GM12878 (cell line): Measurements from ENCODE around the gene MARS1. TPM values are rescaled to one million over a fixed set of nuclear protein-coding genes. Genes with fewer than 3 reads are reported as not detected.

Experiments used
- BHLHE40 ChIP-seq, 2 experiments: fragments of 450-650 bp in 1 of 2; IDR thresholded peaks; 2 replicates each; pipeline ENCODE4 v1.6.1; 2011 to 2017; ENCODE audit warnings: low read depth in 2 of 2, borderline replicate concordance in 1 of 2, improper control_type of control experiment in 1 of 2, low read length in 1 of 2, mild to moderate bottlenecking in 1 of 2
- BRCA1 ChIP-seq: IDR thresholded peaks from 2 replicates; pipeline ENCODE4 v1.6.1; 2011; ENCODE audit warnings: low read depth, low read length, improper control_type of control experiment
- CREB1 ChIP-seq: IDR thresholded peaks from 2 replicates; pipeline ENCODE4 v1.6.1; 2012; ENCODE audit warnings: low read depth, mild to moderate bottlenecking, inconsistent platforms
- EP300 ChIP-seq, 2 experiments: fragments of 150-350 bp in 1 of 2; IDR thresholded peaks; 2 replicates each; pipeline ENCODE4 v1.6.1; 2011 to 2012; ENCODE audit warnings: low read depth in 2 of 2, low read length in 2 of 2, borderline replicate concordance in 1 of 2, improper control_type of control experiment in 1 of 2, inconsistent platforms in 1 of 2; ENCODE audit not compliant: control insufficient read depth in 1 of 2
- GATAD2B ChIP-seq: fragments of 450-650 bp; conservative IDR thresholded peaks from 2 replicates; pipeline ENCODE4 v1.6.1; 2017; ENCODE audit warnings: low read depth, mild to moderate bottlenecking, moderate library complexity
- HDAC2 ChIP-seq: fragments of 200-600 bp; sonication (generic); IDR thresholded peaks from 2 replicates; pipeline ENCODE4 v1.6.1; 2017
- JUND ChIP-seq: IDR thresholded peaks from 2 replicates; pipeline ENCODE4 v1.6.1; 2012; ENCODE audit warnings: low read depth, mild to moderate bottlenecking, low read length, improper control_type of control experiment, moderate library complexity
- MTA2 ChIP-seq: fragments of 450-650 bp; IDR thresholded peaks from 2 replicates; pipeline ENCODE4 v1.6.1; 2016; ENCODE audit warnings: low read depth, mild to moderate bottlenecking, moderate library complexity
- MXI1 ChIP-seq: fragments of 150-350 bp; IDR thresholded peaks from 2 replicates; pipeline ENCODE4 v1.6.1; 2011; ENCODE audit warnings: low read depth, mild to moderate bottlenecking, inconsistent platforms, low read length, improper control_type of control experiment
- NFXL1 ChIP-seq: fragments of 450-650 bp; IDR thresholded peaks from 2 replicates; pipeline ENCODE4 v1.6.1; 2017; ENCODE audit warnings: antibody characterized with exemption, mild to moderate bottlenecking, borderline replicate concordance
- NR2F1 ChIP-seq: fragments of 450-650 bp; conservative IDR thresholded peaks from 2 replicates; pipeline ENCODE4 v1.6.1; 2017; ENCODE audit warnings: mild to moderate bottlenecking
- RB1 ChIP-seq: fragments of 450-650 bp; formaldehyde crosslinking; IDR thresholded peaks from 2 replicates; pipeline ENCODE4 v1.6.1; 2017; ENCODE audit warnings: mild to moderate bottlenecking, borderline replicate concordance
- RBBP5 ChIP-seq: fragments of 200-600 bp; sonication (generic); conservative IDR thresholded peaks from 2 replicates; pipeline ENCODE4 v1.6.1; 2016
- SREBF1 ChIP-seq: IDR thresholded peaks from 2 replicates; pipeline ENCODE4 v1.6.1; 2012; ENCODE audit warnings: mild to moderate bottlenecking, low read length
- SREBF2 ChIP-seq: IDR thresholded peaks from 2 replicates; pipeline ENCODE4 v1.6.1; 2012; ENCODE audit warnings: mild to moderate bottlenecking, low read length
- SUZ12 ChIP-seq: fragments of 200-600 bp; sonication (generic); IDR thresholded peaks from one replicate; pipeline ENCODE4 v1.6.1; 2018; ENCODE audit warnings: antibody characterized with exemption, mild to moderate bottlenecking; ENCODE audit not compliant: unreplicated experiment
- polyA plus RNA-seq, 11 experiments: library from polyadenylated mRNA; depleted of rRNA in 4 of 11; unstranded in 6 of 11; stranded (reverse) in 5 of 11; fragments of >200 nt; fragmentation: Nextera tagmentation in 4 of 11; fragmentation: Illumina TruSeq in 1 of 11; extraction: Ambion mirVana in 4 of 11; extraction: Trizol in 1 of 11; gene quantifications; 1 replicate in 1 of 11; 2 replicates in 10 of 11; pipeline versions ENCODE4 v1.2.1 to v1.2.3, GENCODE V29; 2011 to 2016; ENCODE audit warnings: inconsistent platforms in 2 of 11, missing spikeins in 2 of 11, low read depth in 1 of 11
- total RNA-seq, 4 experiments: library from RNA; depleted of rRNA in 3 of 4; stranded (reverse); fragments of >200 nt in 3 of 4; fragmentation: Illumina TruSeq in 1 of 4; extraction: Trizol in 1 of 4; gene quantifications; 2 replicates each; pipeline versions ENCODE4 v1.2.1 to v1.2.3, GENCODE V29; 2013 to 2021
- TF ChIP-seq, protein P1 (sequence below): fragments of 450-650 bp; IDR thresholded peaks from 2 replicates; pipeline ENCODE4 v1.6.1; 2017; ENCODE audit warnings: mild to moderate bottlenecking, low read depth, inconsistent platforms; ENCODE audit not compliant: poor library complexity, severe bottlenecking
- TF ChIP-seq, protein P2 (sequence below), 3 experiments: IDR thresholded peaks in 2 of 3; conservative IDR thresholded peaks in 1 of 3; 2 replicates each; pipeline ENCODE4 v1.5.1; 2011; ENCODE audit warnings: low read depth in 3 of 3, low read length in 3 of 3, mild to moderate bottlenecking in 3 of 3, control low read depth in 2 of 3, moderate library complexity in 2 of 3, inconsistent platforms in 1 of 3, mixed read lengths in 1 of 3; ENCODE audit not compliant: control insufficient read depth in 2 of 3, insufficient read depth in 1 of 3; ENCODE audit errors: extremely low read depth in 1 of 3
- TF ChIP-seq, protein P3 (sequence below): fragments of 450-650 bp; IDR thresholded peaks from 2 replicates; pipeline ENCODE4 v1.6.1; 2018; ENCODE audit warnings: borderline replicate concordance, mild to moderate bottlenecking; ENCODE audit not compliant: partially characterized antibody
- TF ChIP-seq, protein P4 (sequence below): IDR thresholded peaks from 2 replicates; pipeline ENCODE4 v1.6.1; 2011; ENCODE audit warnings: mild to moderate bottlenecking, low read depth, low read length, moderate library complexity; ENCODE audit not compliant: insufficient replicate concordance

The MARS1 gene
- total and polyA plus RNA-seq, 10 of the 15 experiments (the other 5 are each of a cell fraction or from before 2014, with no cell fraction given), result 72.3 to 270 (median 153) TPM

DNA sequence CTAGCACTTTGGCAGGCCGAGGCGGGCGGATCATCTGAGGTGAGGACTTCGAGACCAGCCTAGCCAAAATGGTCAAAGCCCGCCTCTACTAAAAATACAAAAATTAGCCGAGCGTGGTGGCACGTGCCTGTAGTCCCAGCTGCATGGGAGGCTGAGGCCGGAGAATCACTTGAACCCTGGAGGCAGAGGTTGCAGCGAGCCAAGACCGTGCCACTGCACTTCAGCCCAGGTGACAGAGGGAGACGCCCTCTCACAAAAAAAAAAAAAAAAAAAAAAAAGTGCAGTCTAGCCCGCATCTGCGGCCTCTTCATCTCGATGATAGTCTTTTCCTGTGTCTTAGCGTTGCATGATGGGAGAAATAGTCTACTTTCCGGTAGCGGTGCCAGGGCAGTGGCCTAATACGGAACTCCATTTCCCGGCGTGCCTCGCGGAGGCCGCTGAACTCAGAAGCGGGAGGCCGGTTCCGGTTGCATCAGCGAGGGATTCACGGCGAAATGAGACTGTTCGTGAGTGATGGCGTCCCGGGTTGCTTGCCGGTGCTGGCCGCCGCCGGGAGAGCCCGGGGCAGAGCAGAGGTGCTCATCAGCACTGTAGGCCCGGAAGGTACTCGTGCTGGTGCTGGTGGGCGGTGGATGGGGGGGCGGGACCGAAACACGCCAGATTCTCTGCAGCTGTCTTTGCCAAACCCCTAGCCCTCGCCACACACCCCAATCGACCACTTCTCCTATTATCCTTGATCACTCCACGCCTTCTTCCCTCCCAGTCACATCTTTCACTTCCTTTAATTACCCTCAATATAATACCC is at the start of gene MARS1 (continued):
- TF ChIP-seq GATAD2B (no peak), NFXL1 (no peak), MXI1 (peak; percentile 75; the same call in 1 of the 2 replicates), NR2F1 (no peak), MTA2 (no peak), HDAC2 (no peak), SREBF1 (0 out of 2 replicates have a peak, but pooled peaks have one; percentile 28), EP300 (IDR thresholded peaks at IDR 0.05; ENCODE audit: borderline replicate concordance in 1 of 2, control insufficient read depth in 1 of 2, low read depth in 2 of 2, low read length in 2 of 2) (peak in 1 of 2 experiments; percentile 2; a peak in 1 of 4 replicates), RBBP5 (no peak), SUZ12 (no peak), SREBF2 (no peak), RB1 (0 out of 2 replicates have a peak, but pooled peaks have one; percentile 64), BRCA1 (no peak), BHLHE40 (IDR thresholded peaks at IDR 0.05; ENCODE audit: borderline replicate concordance in 1 of 2, low read depth in 2 of 2, low read length in 1 of 2) (peak in 1 of 2 experiments; percentile 84; a peak in 2 of 4 replicates), JUND (no peak), CREB1 (peak; percentile 84)
- TF ChIP-seq, protein P1, sequence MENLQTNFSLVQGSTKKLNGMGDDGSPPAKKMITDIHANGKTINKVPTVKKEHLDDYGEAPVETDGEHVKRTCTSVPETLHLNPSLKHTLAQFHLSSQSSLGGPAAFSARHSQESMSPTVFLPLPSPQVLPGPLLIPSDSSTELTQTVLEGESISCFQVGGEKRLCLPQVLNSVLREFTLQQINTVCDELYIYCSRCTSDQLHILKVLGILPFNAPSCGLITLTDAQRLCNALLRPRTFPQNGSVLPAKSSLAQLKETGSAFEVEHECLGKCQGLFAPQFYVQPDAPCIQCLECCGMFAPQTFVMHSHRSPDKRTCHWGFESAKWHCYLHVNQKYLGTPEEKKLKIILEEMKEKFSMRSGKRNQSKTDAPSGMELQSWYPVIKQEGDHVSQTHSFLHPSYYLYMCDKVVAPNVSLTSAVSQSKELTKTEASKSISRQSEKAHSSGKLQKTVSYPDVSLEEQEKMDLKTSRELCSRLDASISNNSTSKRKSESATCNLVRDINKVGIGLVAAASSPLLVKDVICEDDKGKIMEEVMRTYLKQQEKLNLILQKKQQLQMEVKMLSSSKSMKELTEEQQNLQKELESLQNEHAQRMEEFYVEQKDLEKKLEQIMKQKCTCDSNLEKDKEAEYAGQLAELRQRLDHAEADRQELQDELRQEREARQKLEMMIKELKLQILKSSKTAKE, result peak; percentile 57
- TF ChIP-seq, protein P2, sequence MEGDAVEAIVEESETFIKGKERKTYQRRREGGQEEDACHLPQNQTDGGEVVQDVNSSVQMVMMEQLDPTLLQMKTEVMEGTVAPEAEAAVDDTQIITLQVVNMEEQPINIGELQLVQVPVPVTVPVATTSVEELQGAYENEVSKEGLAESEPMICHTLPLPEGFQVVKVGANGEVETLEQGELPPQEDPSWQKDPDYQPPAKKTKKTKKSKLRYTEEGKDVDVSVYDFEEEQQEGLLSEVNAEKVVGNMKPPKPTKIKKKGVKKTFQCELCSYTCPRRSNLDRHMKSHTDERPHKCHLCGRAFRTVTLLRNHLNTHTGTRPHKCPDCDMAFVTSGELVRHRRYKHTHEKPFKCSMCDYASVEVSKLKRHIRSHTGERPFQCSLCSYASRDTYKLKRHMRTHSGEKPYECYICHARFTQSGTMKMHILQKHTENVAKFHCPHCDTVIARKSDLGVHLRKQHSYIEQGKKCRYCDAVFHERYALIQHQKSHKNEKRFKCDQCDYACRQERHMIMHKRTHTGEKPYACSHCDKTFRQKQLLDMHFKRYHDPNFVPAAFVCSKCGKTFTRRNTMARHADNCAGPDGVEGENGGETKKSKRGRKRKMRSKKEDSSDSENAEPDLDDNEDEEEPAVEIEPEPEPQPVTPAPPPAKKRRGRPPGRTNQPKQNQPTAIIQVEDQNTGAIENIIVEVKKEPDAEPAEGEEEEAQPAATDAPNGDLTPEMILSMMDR (IDR thresholded peaks at IDR 0.05 in 2 of 3, conservative IDR thresholded peaks at IDR 0.05 in 1 of 3; ENCODE audit: control insufficient read depth in 2 of 3, extremely low read depth in 1 of 3, insufficient read depth in 1 of 3, low read depth in 3 of 3, low read length in 3 of 3), result peak; percentile 34 to 41 (median 37); a peak in 4 of 6 replicates
- TF ChIP-seq, protein P3, sequence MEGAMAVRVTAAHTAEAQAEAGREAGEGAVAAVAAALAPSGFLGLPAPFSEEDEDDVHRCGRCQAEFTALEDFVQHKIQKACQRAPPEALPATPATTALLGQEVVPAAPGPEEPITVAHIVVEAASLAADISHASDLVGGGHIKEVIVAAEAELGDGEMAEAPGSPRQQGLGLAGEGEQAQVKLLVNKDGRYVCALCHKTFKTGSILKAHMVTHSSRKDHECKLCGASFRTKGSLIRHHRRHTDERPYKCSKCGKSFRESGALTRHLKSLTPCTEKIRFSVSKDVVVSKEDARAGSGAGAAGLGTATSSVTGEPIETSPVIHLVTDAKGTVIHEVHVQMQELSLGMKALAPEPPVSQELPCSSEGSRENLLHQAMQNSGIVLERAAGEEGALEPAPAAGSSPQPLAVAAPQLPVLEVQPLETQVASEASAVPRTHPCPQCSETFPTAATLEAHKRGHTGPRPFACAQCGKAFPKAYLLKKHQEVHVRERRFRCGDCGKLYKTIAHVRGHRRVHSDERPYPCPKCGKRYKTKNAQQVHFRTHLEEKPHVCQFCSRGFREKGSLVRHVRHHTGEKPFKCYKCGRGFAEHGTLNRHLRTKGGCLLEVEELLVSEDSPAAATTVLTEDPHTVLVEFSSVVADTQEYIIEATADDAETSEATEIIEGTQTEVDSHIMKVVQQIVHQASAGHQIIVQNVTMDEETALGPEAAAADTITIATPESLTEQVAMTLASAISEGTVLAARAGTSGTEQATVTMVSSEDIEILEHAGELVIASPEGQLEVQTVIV, result peak; percentile 31
- TF ChIP-seq, protein P4, sequence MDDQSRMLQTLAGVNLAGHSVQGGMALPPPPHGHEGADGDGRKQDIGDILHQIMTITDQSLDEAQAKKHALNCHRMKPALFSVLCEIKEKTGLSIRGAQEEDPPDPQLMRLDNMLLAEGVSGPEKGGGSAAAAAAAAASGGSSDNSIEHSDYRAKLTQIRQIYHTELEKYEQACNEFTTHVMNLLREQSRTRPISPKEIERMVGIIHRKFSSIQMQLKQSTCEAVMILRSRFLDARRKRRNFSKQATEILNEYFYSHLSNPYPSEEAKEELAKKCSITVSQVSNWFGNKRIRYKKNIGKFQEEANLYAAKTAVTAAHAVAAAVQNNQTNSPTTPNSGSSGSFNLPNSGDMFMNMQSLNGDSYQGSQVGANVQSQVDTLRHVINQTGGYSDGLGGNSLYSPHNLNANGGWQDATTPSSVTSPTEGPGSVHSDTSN, result no peak
